Trophoblast cell (in vitro differentiated cells and primary cell): ENCODE measurements around the gene SMIM23.
A peak's percentile ranks its signal among the peaks of the same experiment; 100 is the strongest.

Experiments
- DNase-seq, 2 donors: peaks; one replicate each; pipeline ENCODE4 v3.0.0-alpha.2; 2016
- H2AFZ ChIP-seq: 2 replicates; pipeline ENCODE4 v1.6.1; 2013; ENCODE audit warnings: low read length, moderate library complexity, mild to moderate bottlenecking; ENCODE audit not compliant: insufficient read depth, poor library complexity
- H2AK5ac ChIP-seq: 2 replicates; pipeline ENCODE4 v1.6.1; 2013; ENCODE audit warnings: mild to moderate bottlenecking, low read length
- H2BK120ac ChIP-seq: 2 replicates; pipeline ENCODE4 v1.6.1; 2013; ENCODE audit warnings: low read length, mild to moderate bottlenecking, moderate library complexity; ENCODE audit not compliant: insufficient read depth, poor library complexity
- H2BK12ac ChIP-seq: 2 replicates; pipeline ENCODE4 v1.6.1; 2013; ENCODE audit warnings: mild to moderate bottlenecking, low read length, moderate library complexity
- H2BK5ac ChIP-seq: 2 replicates; pipeline ENCODE4 v1.6.1; 2013; ENCODE audit warnings: low read length, low read depth, moderate library complexity, mild to moderate bottlenecking; ENCODE audit not compliant: poor library complexity
- H3K14ac ChIP-seq: 2 replicates; pipeline ENCODE4 v1.6.1; 2013; ENCODE audit warnings: mild to moderate bottlenecking, low read length
- H3K18ac ChIP-seq: 2 replicates; pipeline ENCODE4 v1.6.1; 2013; ENCODE audit warnings: mild to moderate bottlenecking, low read length
- H3K23ac ChIP-seq: 2 replicates; pipeline ENCODE4 v1.6.1; 2013; ENCODE audit warnings: low read length
- H3K27ac ChIP-seq: 2 replicates; pipeline ENCODE4 v1.5.1; 2013; ENCODE audit warnings: low read depth, mild to moderate bottlenecking, inconsistent platforms, low read length, moderate library complexity
- H3K27me3 ChIP-seq: 2 replicates; pipeline ENCODE4 v1.6.1; 2013; ENCODE audit warnings: inconsistent platforms, mild to moderate bottlenecking, low read length, moderate library complexity; ENCODE audit not compliant: insufficient read depth
- H3K36me3 ChIP-seq, 2 experiments: 1 replicate in 1 of 2; 2 replicates in 1 of 2; pipeline ENCODE4 v1.6.1; 2013; ENCODE audit warnings: low read length in 2 of 2, mild to moderate bottlenecking in 2 of 2, moderate library complexity in 1 of 2; ENCODE audit not compliant: insufficient read depth in 2 of 2, control insufficient read depth in 1 of 2
- H3K4ac ChIP-seq: 2 replicates; pipeline ENCODE4 v1.6.1; 2013; ENCODE audit warnings: low read depth, mild to moderate bottlenecking, low read length, moderate library complexity
- H3K4me1 ChIP-seq, 2 experiments: 1 replicate in 1 of 2; 2 replicates in 1 of 2; pipeline ENCODE4 v1.6.1; 2013; ENCODE audit warnings: low read length in 2 of 2, mild to moderate bottlenecking in 2 of 2, moderate library complexity in 1 of 2; ENCODE audit not compliant: insufficient read depth in 2 of 2, control insufficient read depth in 1 of 2
- H3K4me2 ChIP-seq: 2 replicates; pipeline ENCODE4 v1.6.1; 2013; ENCODE audit warnings: inconsistent platforms, mild to moderate bottlenecking, low read length, moderate library complexity
- H3K4me3 ChIP-seq: 2 replicates; pipeline ENCODE4 v1.5.1; 2013; ENCODE audit warnings: mild to moderate bottlenecking, low read depth, low read length, inconsistent platforms
- H3K79me1 ChIP-seq: one replicate; pipeline ENCODE4 v1.6.1; 2013; ENCODE audit warnings: low read length
- H3K79me2 ChIP-seq: 2 replicates; pipeline ENCODE4 v1.6.1; 2013; ENCODE audit warnings: low read length, mild to moderate bottlenecking; ENCODE audit not compliant: control insufficient read depth, insufficient read depth, poor library complexity
- H3K9ac ChIP-seq: 2 replicates; pipeline ENCODE4 v1.6.1; 2013; ENCODE audit warnings: mild to moderate bottlenecking, low read length
- H3K9me3 ChIP-seq: 2 replicates; pipeline ENCODE4 v1.6.1; 2013; ENCODE audit warnings: low read depth, mild to moderate bottlenecking, control low read depth, inconsistent platforms, low read length; ENCODE audit not compliant: insufficient read depth
- H4K12ac ChIP-seq: 2 replicates; pipeline ENCODE4 v1.6.1; 2013; ENCODE audit warnings: low read depth, mild to moderate bottlenecking, low read length, moderate library complexity
- H4K8ac ChIP-seq: 2 replicates; pipeline ENCODE4 v1.6.1; 2013; ENCODE audit warnings: low read depth, mild to moderate bottlenecking, low read length, moderate library complexity
- H4K91ac ChIP-seq: one replicate; pipeline ENCODE4 v1.6.1; 2013; ENCODE audit warnings: low read depth, mild to moderate bottlenecking, low read length, moderate library complexity
- WGBS: extraction: QIAGEN DNeasy Blood & Tissue Kit; methylation state at CpG from one replicate; pipeline ENCODE4 v1.1.7; 2013; ENCODE audit warnings: missing lambda C conversion rate; ENCODE audit not compliant: insufficient read length, insufficient coverage; ENCODE audit errors: extremely low coverage; 5-methylcytosine and 5-hydroxymethylcytosine counted together

Gene SMIM23

DNA sequence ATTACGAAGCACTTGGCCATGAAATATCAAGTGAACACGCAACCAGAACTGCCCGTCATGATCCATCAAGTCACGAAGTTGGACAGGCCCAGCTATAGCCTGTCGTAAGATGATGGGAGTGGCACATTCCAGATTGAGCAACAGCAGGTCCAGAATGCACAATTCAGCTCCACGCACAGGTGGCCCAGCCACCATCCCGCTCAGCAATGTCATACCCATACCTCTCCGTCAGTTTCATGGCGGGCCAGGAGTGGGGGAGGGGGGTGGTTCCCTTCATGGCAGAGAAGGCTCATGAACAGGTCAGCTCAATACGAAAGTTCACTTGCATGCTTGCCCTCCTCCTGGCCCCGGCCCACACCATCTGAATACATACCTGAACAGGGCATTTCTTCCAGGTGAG, 34.9 kb downstream of the SMIM23 start:
- peaks cover 0 to 5% of the 10 kb centered on the region in 2 experiments for H3K4me1 ChIP-seq
- no peak overlapping the region for H4K91ac ChIP-seq
- WGBS = no CpG with 5 or more reads among the region's 11 CpGs
- H3K36me3 ChIP-seq = no peaks in the 10 kb centered on the region
- no peak overlapping the region for H2AFZ ChIP-seq
- no peak overlapping the region for H2BK120ac ChIP-seq
- DNase-seq = peak; percentile 92 to 93
- no peak overlapping the region for H4K8ac ChIP-seq
- no peaks in the 10 kb centered on the region for H3K9me3 ChIP-seq
- H3K4me2 ChIP-seq = no peak overlapping the region
- no peak overlapping the region for H2AK5ac ChIP-seq
- no peak overlapping the region for H3K9ac ChIP-seq
- no peak overlapping the region for H3K23ac ChIP-seq
- H3K79me2 ChIP-seq = no peaks in the 10 kb centered on the region
- no peak overlapping the region for H3K27ac ChIP-seq
- no peak overlapping the region for H3K14ac ChIP-seq
- H3K4ac ChIP-seq = no peak overlapping the region
- H2BK5ac ChIP-seq = no peak overlapping the region
- H3K4me3 ChIP-seq = no peak overlapping the region
- no peaks in the 10 kb centered on the region for H3K79me1 ChIP-seq
- no peak overlapping the region for H3K18ac ChIP-seq
- no peak overlapping the region for H2BK12ac ChIP-seq
- no peaks in the 10 kb centered on the region for H3K27me3 ChIP-seq
- no peak overlapping the region for H4K12ac ChIP-seq

DNA sequence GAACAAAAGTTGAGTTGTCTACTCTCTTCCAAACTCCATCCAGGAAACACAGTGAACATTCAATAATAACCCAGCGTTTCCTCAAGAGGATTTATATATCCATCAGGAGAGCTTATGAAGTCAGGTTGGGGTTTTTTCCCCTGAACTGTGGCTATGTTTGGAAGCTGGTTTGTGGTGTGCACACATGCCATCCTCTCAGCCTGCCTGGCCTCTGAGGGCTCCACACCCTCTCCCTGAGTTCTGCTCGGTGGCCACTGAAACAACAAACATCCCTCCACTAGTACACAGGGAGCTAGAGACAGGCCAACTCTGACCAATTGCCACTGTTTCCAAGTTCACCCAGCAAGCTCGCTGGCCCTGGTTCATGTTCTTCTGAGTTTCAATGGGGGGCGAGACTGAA, 35.7 kb downstream of the SMIM23 start:
- Histone ChIP-seq H3K14ac (no peak overlapping the region), H3K4me2 (no peak overlapping the region), H3K4me3 (no peak overlapping the region), H3K23ac (peak overlapping the region; percentile 34), H4K91ac (no peak overlapping the region), H3K27me3 (no peaks in the 10 kb centered on the region), H2AK5ac (no peak overlapping the region), H3K9me3 (no peaks in the 10 kb centered on the region), H2BK5ac (no peak overlapping the region), H2AFZ (no peak overlapping the region), H3K79me2 (no peaks in the 10 kb centered on the region), H4K12ac (no peak overlapping the region), H3K4ac (no peak overlapping the region), H3K79me1 (no peaks in the 10 kb centered on the region), H3K36me3 (no peaks in the 10 kb centered on the region), H3K9ac (no peak overlapping the region), H2BK120ac (no peak overlapping the region), H4K8ac (no peak overlapping the region), H2BK12ac (no peak overlapping the region), H3K18ac (no peak overlapping the region), H3K27ac (no peak overlapping the region), H3K4me1 (peaks cover 0 to 5% of the 10 kb centered on the region in 2 experiments)
- no CpG with 5 or more reads among the region's 4 CpGs for WGBS
- no peak for DNase-seq

- H3K18ac ChIP-seq = no peak overlapping the region
- H4K91ac ChIP-seq = no peak overlapping the region
- no peak for DNase-seq
- H3K4me3 ChIP-seq = no peak overlapping the region
- no peaks in the 10 kb centered on the region for H3K4me1 ChIP-seq
- no peak overlapping the region for H2BK5ac ChIP-seq
- no peak overlapping the region for H2AK5ac ChIP-seq
- WGBS = no CpG with 5 or more reads among the region's 5 CpGs
- H4K8ac ChIP-seq = no peak overlapping the region
- H3K9me3 ChIP-seq = peaks cover 1% of the 10 kb centered on the region
- H3K4me2 ChIP-seq = no peak overlapping the region
- no peak overlapping the region for H2AFZ ChIP-seq
- no peaks in the 10 kb centered on the region for H3K36me3 ChIP-seq
- H3K14ac ChIP-seq = no peak overlapping the region
- H3K79me1 ChIP-seq = no peaks in the 10 kb centered on the region
- H4K12ac ChIP-seq = no peak overlapping the region
- H2BK120ac ChIP-seq = no peak overlapping the region
- H3K79me2 ChIP-seq = no peaks in the 10 kb centered on the region
- H2BK12ac ChIP-seq = no peak overlapping the region
- no peak overlapping the region for H3K23ac ChIP-seq
- H3K4ac ChIP-seq = no peak overlapping the region
- no peak overlapping the region for H3K27ac ChIP-seq
- no peak overlapping the region for H3K9ac ChIP-seq
- H3K27me3 ChIP-seq = no peaks in the 10 kb centered on the region
These were observed 37.7 kb downstream of the SMIM23 start for GRCh38 chr5:171823269-171823668.

DNA sequence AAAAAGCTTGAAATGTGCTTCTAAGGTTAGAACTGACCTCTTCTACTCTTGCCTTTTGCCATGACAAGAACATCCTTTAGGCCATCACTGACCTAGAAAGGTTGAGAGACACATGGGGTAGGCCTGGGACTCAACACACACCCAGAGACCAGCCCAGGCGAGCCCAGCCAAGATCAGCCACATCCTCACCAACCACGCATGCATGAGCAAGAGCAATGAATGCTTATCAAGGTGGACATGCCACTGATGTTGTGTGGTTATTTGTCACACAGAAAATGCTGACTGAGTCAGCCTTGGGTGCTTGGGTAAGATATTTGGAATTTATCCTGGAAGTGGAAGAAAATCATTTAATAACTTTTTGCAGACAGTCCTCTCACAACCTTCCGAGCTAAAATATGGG, 39.4 kb downstream of the SMIM23 start:
- Histone ChIP-seq H2BK12ac (no peak overlapping the region), H4K8ac (no peak overlapping the region), H3K36me3 (no peaks in the 10 kb centered on the region), H2AFZ (no peak overlapping the region), H3K4ac (no peak overlapping the region), H3K79me1 (no peaks in the 10 kb centered on the region), H4K12ac (no peak overlapping the region), H3K4me1 (no peaks in the 10 kb centered on the region), H3K4me3 (no peak overlapping the region), H2AK5ac (no peak overlapping the region), H3K18ac (no peak overlapping the region), H2BK5ac (no peak overlapping the region), H3K23ac (no peak overlapping the region), H2BK120ac (no peak overlapping the region), H3K9me3 (peaks cover 1% of the 10 kb centered on the region), H3K9ac (no peak overlapping the region), H4K91ac (no peak overlapping the region), H3K4me2 (no peak overlapping the region), H3K27me3 (no peaks in the 10 kb centered on the region), H3K14ac (no peak overlapping the region), H3K27ac (no peak overlapping the region), H3K79me2 (no peaks in the 10 kb centered on the region)
- no peak for DNase-seq
- WGBS = no CpG with 5 or more reads among the region's 3 CpGs
